ENCODE measurements around the gene SERPIND1. TPM values are rescaled to one million over a fixed set of nuclear protein-coding genes. Genes with fewer than 3 reads are reported as not detected.
A peak's percentile ranks its signal among the peaks of the same experiment; 100 is the strongest.

SERPIND1 gene
- total RNA-seq, 2 experiments from 2014 or later = not detected

GRCh38 chr22:20779014-20779817 lies 5.3 kb downstream of the SERPIND1 start:
- DNase-seq (no peak), ATAC-seq (no peak)
- no peak overlapping the region for H3K27ac Mint-ChIP-seq
- CTCF ChIA-PET = interaction anchor here (1.2 to 2.7 kb wide), 2 partner anchors 14 to 37 kb away, joined by 3 to 9 read pairs; no protein-coding TSS in a partner anchor
- H3K4me1 Mint-ChIP-seq = peaks cover 13% of the 10 kb centered on the region
- peaks cover 3% of the 10 kb centered on the region for H3K36me3 Mint-ChIP-seq (ENCODE audit: low read depth)
- intact Hi-C loops (cut with DNase I, micrococcal nuclease) = no loop called here
- H3K4me3 Mint-ChIP-seq = no peak overlapping the region
- POLR2A ChIA-PET = interaction anchor here (0.6 kb wide), 1 partner anchor 14 kb away, joined by 3 read pairs; no protein-coding TSS in a partner anchor
- H3K9me3 Mint-ChIP-seq (ENCODE audit: low read depth) = no peaks in the 10 kb centered on the region
- H3K27me3 Mint-ChIP-seq = no peaks in the 10 kb centered on the region

- no peak for DNase-seq
- ATAC-seq = no peak
- no peak overlapping the region for H3K4me3 Mint-ChIP-seq
- H3K4me1 Mint-ChIP-seq = peaks cover 13% of the 10 kb centered on the region
- H3K27me3 Mint-ChIP-seq = no peaks in the 10 kb centered on the region
- H3K9me3 Mint-ChIP-seq (ENCODE audit: low read depth) = no peaks in the 10 kb centered on the region
- ChIA-PET CTCF (interaction anchor here (1.2 to 2.7 kb wide), 2 partner anchors 15 to 38 kb away, joined by 3 to 9 read pairs; no protein-coding TSS in a partner anchor), POLR2A (interaction anchor here (0.6 kb wide), 1 partner anchor 13 kb away, joined by 3 read pairs; no protein-coding TSS in a partner anchor)
- H3K36me3 Mint-ChIP-seq (ENCODE audit: low read depth) = peaks cover 3% of the 10 kb centered on the region
- peak overlapping the region; percentile 35 for H3K27ac Mint-ChIP-seq
- intact Hi-C loops (cut with DNase I, micrococcal nuclease) = loop anchor here in 1 of 2 experiments (5.0 kb wide), 1 partner anchor 138 kb away; the partner anchor contains the start of gene CRKL
Measured at GRCh38 chr22:20779818-20780158, 5.9 kb downstream of the SERPIND1 start.

- Mint-ChIP-seq H3K36me3 (ENCODE audit: low read depth) (peaks cover 3% of the 10 kb centered on the region), H3K9me3 (ENCODE audit: low read depth) (no peaks in the 10 kb centered on the region), H3K4me3 (no peak overlapping the region), H3K27me3 (no peaks in the 10 kb centered on the region), H3K4me1 (peaks cover 13% of the 10 kb centered on the region), H3K27ac (peak overlapping the region; percentile 70)
- POLR2A ChIA-PET = no interaction called here
- ATAC-seq (peak; percentile 88), DNase-seq (peak; percentile 66)
- CTCF ChIA-PET = interaction anchor here (0.6 to 2.7 kb wide), 3 partner anchors 11 to 1009 kb away, joined by 4 to 9 read pairs (median 5); no protein-coding TSS in a partner anchor
- intact Hi-C loops (cut with DNase I, micrococcal nuclease) = loop anchor here in 1 of 2 experiments (5.0 kb wide), 1 partner anchor 136 kb away; the partner anchor contains the start of gene CRKL
Measured at GRCh38 chr22:20781272-20781990, 7.5 kb downstream of the SERPIND1 start.

- H3K27me3 Mint-ChIP-seq = no peaks in the 10 kb centered on the region
- H3K4me3 Mint-ChIP-seq = no peak overlapping the region
- peaks cover 13% of the 10 kb centered on the region for H3K4me1 Mint-ChIP-seq
- H3K27ac Mint-ChIP-seq = peak overlapping the region; percentile 10
- CTCF ChIA-PET = interaction anchor here (0.6 to 2.7 kb wide), 3 partner anchors 40 to 1008 kb away, joined by 4 to 9 read pairs (median 6); no protein-coding TSS in a partner anchor
- DNase-seq = no peak
- intact Hi-C loops (cut with DNase I, micrococcal nuclease) = loop anchor here in 1 of 2 experiments (5.0 kb wide), 1 partner anchor 135 kb away; the partner anchor contains the start of gene CRKL
- H3K36me3 Mint-ChIP-seq (ENCODE audit: low read depth) = peaks cover 3% of the 10 kb centered on the region
- no peak for ATAC-seq
- H3K9me3 Mint-ChIP-seq (ENCODE audit: low read depth) = no peaks in the 10 kb centered on the region
- POLR2A ChIA-PET = no interaction called here
Measured at GRCh38 chr22:20782083-20782482, 8.2 kb downstream of the SERPIND1 start.

GRCh38 chr22:20782596-20783299 lies 8.8 kb downstream of the SERPIND1 start:
- DNase-seq (no peak), ATAC-seq (no peak)
- no peak overlapping the region for H3K4me3 Mint-ChIP-seq
- peaks cover 13% of the 10 kb centered on the region for H3K4me1 Mint-ChIP-seq
- POLR2A ChIA-PET = no interaction called here
- peaks cover 3% of the 10 kb centered on the region for H3K36me3 Mint-ChIP-seq (ENCODE audit: low read depth)
- H3K9me3 Mint-ChIP-seq (ENCODE audit: low read depth) = no peaks in the 10 kb centered on the region
- CTCF ChIA-PET = interaction anchor here (0.6 to 2.0 kb wide), 8 partner anchors 11 to 218 kb away, joined by 3 to 12 read pairs (median 5); no protein-coding TSS in a partner anchor
- no peak overlapping the region for H3K27ac Mint-ChIP-seq
- intact Hi-C loops (cut with DNase I, micrococcal nuclease) = loop anchor here in 1 of 2 experiments (5.0 kb wide), 1 partner anchor 135 kb away; the partner anchor contains the start of gene CRKL
- no peaks in the 10 kb centered on the region for H3K27me3 Mint-ChIP-seq

- ChIA-PET POLR2A (no interaction called here), CTCF (interaction anchor here (0.6 to 2.0 kb wide), 9 partner anchors 8 to 218 kb away, joined by 3 to 12 read pairs (median 5); no protein-coding TSS in a partner anchor)
- H3K9me3 Mint-ChIP-seq (ENCODE audit: low read depth) = no peaks in the 10 kb centered on the region
- H3K4me3 Mint-ChIP-seq = no peak overlapping the region
- no peak overlapping the region for H3K27ac Mint-ChIP-seq
- intact Hi-C loops (cut with DNase I, micrococcal nuclease) = loop anchor here in 1 of 2 experiments (5.0 kb wide), 1 partner anchor 134 kb away; the partner anchor contains the start of gene CRKL
- H3K36me3 Mint-ChIP-seq (ENCODE audit: low read depth) = peaks cover under 1% of the 10 kb centered on the region
- H3K27me3 Mint-ChIP-seq = no peaks in the 10 kb centered on the region
- H3K4me1 Mint-ChIP-seq = peaks cover 13% of the 10 kb centered on the region
- DNase-seq = no peak
- no peak for ATAC-seq
Measured at GRCh38 chr22:20783300-20783673, 9.4 kb downstream of the SERPIND1 start.

GRCh38 chr22:20783844-20784723 lies 10.2 kb downstream of the SERPIND1 start:
- ChIA-PET CTCF (interaction anchor here (0.5 to 2.0 kb wide), 21 partner anchors 7 to 366 kb away, joined by 3 to 12 read pairs (median 4); no protein-coding TSS in a partner anchor), POLR2A (interaction anchor here (0.6 to 0.7 kb wide), 3 partner anchors 66 to 455 kb away, joined by 3 to 5 read pairs (median 3); no protein-coding TSS in a partner anchor)
- DNase-seq = peak; percentile 66
- no peak overlapping the region for H3K27ac Mint-ChIP-seq
- intact Hi-C loops (cut with DNase I, micrococcal nuclease) = loop anchor here in 1 of 2 experiments (5.0 kb wide), 1 partner anchor 133 kb away; the partner anchor contains the start of gene CRKL
- H3K36me3 Mint-ChIP-seq (ENCODE audit: low read depth) = peaks cover 4% of the 10 kb centered on the region
- H3K9me3 Mint-ChIP-seq (ENCODE audit: low read depth) = no peaks in the 10 kb centered on the region
- peaks cover 13% of the 10 kb centered on the region for H3K4me1 Mint-ChIP-seq
- no peak overlapping the region for H3K4me3 Mint-ChIP-seq
- H3K27me3 Mint-ChIP-seq = no peaks in the 10 kb centered on the region
- ATAC-seq = no peak

- ATAC-seq (no peak), DNase-seq (no peak)
- POLR2A ChIA-PET = no interaction called here
- peaks cover 13% of the 10 kb centered on the region for H3K4me1 Mint-ChIP-seq
- H3K36me3 Mint-ChIP-seq (ENCODE audit: low read depth) = peaks cover 4% of the 10 kb centered on the region
- H3K4me3 Mint-ChIP-seq = no peak overlapping the region
- no peaks in the 10 kb centered on the region for H3K27me3 Mint-ChIP-seq
- intact Hi-C loops (cut with DNase I, micrococcal nuclease) = no loop called here
- H3K9me3 Mint-ChIP-seq (ENCODE audit: low read depth) = no peaks in the 10 kb centered on the region
- CTCF ChIA-PET = interaction anchor here (0.6 to 1.8 kb wide), 4 partner anchors 15 to 181 kb away, joined by 3 to 12 read pairs (median 5); no protein-coding TSS in a partner anchor
- no peak overlapping the region for H3K27ac Mint-ChIP-seq
Measured at GRCh38 chr22:20785415-20785814, 11.5 kb downstream of the SERPIND1 start.

- Mint-ChIP-seq H3K4me3 (no peak overlapping the region), H3K4me1 (peaks cover 11% of the 10 kb centered on the region), H3K9me3 (ENCODE audit: low read depth) (no peaks in the 10 kb centered on the region), H3K27ac (no peak overlapping the region), H3K27me3 (no peaks in the 10 kb centered on the region), H3K36me3 (ENCODE audit: low read depth) (peaks cover 4% of the 10 kb centered on the region)
- DNase-seq (no peak), ATAC-seq (no peak)
- intact Hi-C loops (cut with DNase I, micrococcal nuclease) = no loop called here
- CTCF ChIA-PET = interaction anchor here (0.5 kb wide), 1 partner anchor 71 kb away, joined by 3 read pairs; no protein-coding TSS in a partner anchor
- POLR2A ChIA-PET = no interaction called here
Measured at GRCh38 chr22:20786048-20786447, 12.1 kb downstream of the SERPIND1 start.

GRCh38 chr22:20786536-20786979 lies 12.6 kb downstream of the SERPIND1 start:
- H3K27ac Mint-ChIP-seq = no peak overlapping the region
- peaks cover 6% of the 10 kb centered on the region for H3K4me1 Mint-ChIP-seq
- ATAC-seq (no peak), DNase-seq (no peak)
- no peak overlapping the region for H3K4me3 Mint-ChIP-seq
- POLR2A ChIA-PET = no interaction called here
- CTCF ChIA-PET = no interaction called here
- H3K36me3 Mint-ChIP-seq (ENCODE audit: low read depth) = peaks cover 6% of the 10 kb centered on the region
- intact Hi-C loops (cut with DNase I, micrococcal nuclease) = no loop called here
- H3K27me3 Mint-ChIP-seq = no peaks in the 10 kb centered on the region
- no peaks in the 10 kb centered on the region for H3K9me3 Mint-ChIP-seq (ENCODE audit: low read depth)
